SK-N-SH treated with all-trans-retinoic acid at 6 μM for 48 hours (cell line): ENCODE measurements around the gene DHRS12.

Experiments
- ATAC-seq: fragments of 200-7000 bp; cut with Tn5 transposase; 3 replicates; pipeline ENCODE4 v1.9.1; 2020; ENCODE audit warnings: mild to moderate bottlenecking, moderate library complexity
- ARNTL ChIP-seq: fragments of 450-650 bp; formaldehyde crosslinking; IDR thresholded peaks from 2 replicates; pipeline ENCODE4 v1.5.0; 2020; ENCODE audit warnings: low read depth, mild to moderate bottlenecking, moderate library complexity, borderline replicate concordance
- CREB5 ChIP-seq: fragments of 250-450 bp; sonication (Bioruptor Pico); IDR thresholded peaks from 2 replicates; pipeline ENCODE4 v1.5.1; 2020; ENCODE audit warnings: low read depth, mild to moderate bottlenecking, moderate library complexity
- CSDC2 ChIP-seq: fragments of 250-450 bp; sonication (Bioruptor Pico); IDR thresholded peaks from 2 replicates; pipeline ENCODE4 v1.5.0; 2020; ENCODE audit warnings: mild to moderate bottlenecking, moderate library complexity
- ESRRG ChIP-seq: fragments of 250-450 bp; sonication (Bioruptor Pico); IDR thresholded peaks from 2 replicates; pipeline ENCODE4 v1.6.1; 2021; ENCODE audit warnings: mild to moderate bottlenecking
- GLIS3 ChIP-seq: fragments of 250-450 bp; sonication (Bioruptor Pico); IDR thresholded peaks from 2 replicates; pipeline ENCODE4 v1.5.0; 2020; ENCODE audit warnings: mild to moderate bottlenecking, moderate library complexity
- ISL1 ChIP-seq: fragments of 250-450 bp; sonication (Bioruptor Pico); IDR thresholded peaks from 2 replicates; pipeline ENCODE4 v2.1.2; 2022; ENCODE audit warnings: mild to moderate bottlenecking, moderate library complexity
- OSR1 ChIP-seq: fragments of 250-450 bp; sonication (Bioruptor Pico); IDR thresholded peaks from 2 replicates; pipeline ENCODE4 v1.8.0; 2022; ENCODE audit warnings: moderate library complexity, mild to moderate bottlenecking, inconsistent platforms
- POU6F1 ChIP-seq: fragments of 250-450 bp; sonication (Bioruptor Pico); IDR thresholded peaks from 2 replicates; pipeline ENCODE4 v1.8.0; 2021; ENCODE audit warnings: low read depth, mild to moderate bottlenecking, moderate library complexity, borderline replicate concordance
- PPARA ChIP-seq: fragments of 250-450 bp; sonication (Bioruptor Pico); IDR thresholded peaks from 2 replicates; pipeline ENCODE4 v1.5.0; 2020; ENCODE audit warnings: mild to moderate bottlenecking, borderline replicate concordance
- RARB ChIP-seq: fragments of 250-450 bp; sonication (Bioruptor Pico); IDR thresholded peaks from 2 replicates; pipeline ENCODE4 v1.8.0; 2021; ENCODE audit warnings: mild to moderate bottlenecking, moderate library complexity
- SNAI2 ChIP-seq: fragments of 250-450 bp; sonication (Bioruptor Pico); IDR thresholded peaks from 2 replicates; pipeline ENCODE4 v1.5.0; 2020; ENCODE audit warnings: mild to moderate bottlenecking, moderate library complexity
- ZC3H10 ChIP-seq: fragments of 250-450 bp; sonication (Bioruptor Pico); IDR thresholded peaks from 2 replicates; pipeline ENCODE4 v1.5.1; 2021; ENCODE audit warnings: mild to moderate bottlenecking, moderate library complexity
- ZFP3 ChIP-seq: fragments of 250-450 bp; sonication (Bioruptor Pico); IDR thresholded peaks from 2 replicates; pipeline ENCODE4 v1.5.0; 2020; ENCODE audit warnings: mild to moderate bottlenecking, moderate library complexity
- ZFP30 ChIP-seq: fragments of 450-650 bp; formaldehyde crosslinking; IDR thresholded peaks from 2 replicates; pipeline ENCODE4 v1.5.0; 2022; ENCODE audit warnings: mild to moderate bottlenecking, moderate library complexity
- ZNF565 ChIP-seq: fragments of 450-650 bp; formaldehyde crosslinking; conservative IDR thresholded peaks from 2 replicates; pipeline ENCODE4 v1.5.0; 2020; ENCODE audit warnings: low read depth, mild to moderate bottlenecking, moderate library complexity
- ZNF70 ChIP-seq: fragments of 450-650 bp; formaldehyde crosslinking; IDR thresholded peaks from 2 replicates; pipeline ENCODE4 v1.5.0; 2020; ENCODE audit warnings: mild to moderate bottlenecking, moderate library complexity
- ZNF8 ChIP-seq: fragments of 450-650 bp; formaldehyde crosslinking; IDR thresholded peaks from 2 replicates; pipeline ENCODE4 v1.5.0; 2020; ENCODE audit warnings: mild to moderate bottlenecking, moderate library complexity
- TF ChIP-seq, protein P1 (sequence below): fragments of 250-450 bp; sonication (Bioruptor Pico); IDR thresholded peaks from 2 replicates; pipeline ENCODE4 v1.5.0; 2020; ENCODE audit warnings: mild to moderate bottlenecking, moderate library complexity
- TF ChIP-seq, protein P2 (sequence below): fragments of 250-450 bp; sonication (Bioruptor Pico); IDR thresholded peaks from 2 replicates; pipeline ENCODE4 v1.5.1; 2021; ENCODE audit warnings: mild to moderate bottlenecking, moderate library complexity

Gene DHRS12

GRCh38 chr13:51742031-51742430, 61.9 kb downstream of the DHRS12 start:
- TF ChIP-seq, protein P1, sequence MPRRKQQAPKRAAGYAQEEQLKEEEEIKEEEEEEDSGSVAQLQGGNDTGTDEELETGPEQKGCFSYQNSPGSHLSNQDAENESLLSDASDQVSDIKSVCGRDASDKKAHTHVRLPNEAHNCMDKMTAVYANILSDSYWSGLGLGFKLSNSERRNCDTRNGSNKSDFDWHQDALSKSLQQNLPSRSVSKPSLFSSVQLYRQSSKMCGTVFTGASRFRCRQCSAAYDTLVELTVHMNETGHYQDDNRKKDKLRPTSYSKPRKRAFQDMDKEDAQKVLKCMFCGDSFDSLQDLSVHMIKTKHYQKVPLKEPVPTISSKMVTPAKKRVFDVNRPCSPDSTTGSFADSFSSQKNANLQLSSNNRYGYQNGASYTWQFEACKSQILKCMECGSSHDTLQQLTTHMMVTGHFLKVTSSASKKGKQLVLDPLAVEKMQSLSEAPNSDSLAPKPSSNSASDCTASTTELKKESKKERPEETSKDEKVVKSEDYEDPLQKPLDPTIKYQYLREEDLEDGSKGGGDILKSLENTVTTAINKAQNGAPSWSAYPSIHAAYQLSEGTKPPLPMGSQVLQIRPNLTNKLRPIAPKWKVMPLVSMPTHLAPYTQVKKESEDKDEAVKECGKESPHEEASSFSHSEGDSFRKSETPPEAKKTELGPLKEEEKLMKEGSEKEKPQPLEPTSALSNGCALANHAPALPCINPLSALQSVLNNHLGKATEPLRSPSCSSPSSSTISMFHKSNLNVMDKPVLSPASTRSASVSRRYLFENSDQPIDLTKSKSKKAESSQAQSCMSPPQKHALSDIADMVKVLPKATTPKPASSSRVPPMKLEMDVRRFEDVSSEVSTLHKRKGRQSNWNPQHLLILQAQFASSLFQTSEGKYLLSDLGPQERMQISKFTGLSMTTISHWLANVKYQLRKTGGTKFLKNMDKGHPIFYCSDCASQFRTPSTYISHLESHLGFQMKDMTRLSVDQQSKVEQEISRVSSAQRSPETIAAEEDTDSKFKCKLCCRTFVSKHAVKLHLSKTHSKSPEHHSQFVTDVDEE (CRISPR knock-in tag): no peak
- no peak for TF ChIP-seq ARNTL (CRISPR knock-in tag)
- no peak for TF ChIP-seq ZFP3
- no peak for TF ChIP-seq CREB5
- TF ChIP-seq ZNF70 (CRISPR knock-in tag): no peak
- TF ChIP-seq OSR1: no peak
- no peak for TF ChIP-seq ISL1 (CRISPR knock-in tag)
- TF ChIP-seq ZNF8: no peak
- no peak for TF ChIP-seq ZC3H10 (CRISPR knock-in tag)
- no peak for TF ChIP-seq ZFP30 (CRISPR knock-in tag)
- TF ChIP-seq GLIS3 (CRISPR knock-in tag): no peak
- no peak for TF ChIP-seq PPARA
- TF ChIP-seq RARB: no peak
- no peak for TF ChIP-seq CSDC2 (CRISPR knock-in tag)
- TF ChIP-seq ESRRG (CRISPR knock-in tag): no peak
- ATAC-seq: no peak

DNA sequence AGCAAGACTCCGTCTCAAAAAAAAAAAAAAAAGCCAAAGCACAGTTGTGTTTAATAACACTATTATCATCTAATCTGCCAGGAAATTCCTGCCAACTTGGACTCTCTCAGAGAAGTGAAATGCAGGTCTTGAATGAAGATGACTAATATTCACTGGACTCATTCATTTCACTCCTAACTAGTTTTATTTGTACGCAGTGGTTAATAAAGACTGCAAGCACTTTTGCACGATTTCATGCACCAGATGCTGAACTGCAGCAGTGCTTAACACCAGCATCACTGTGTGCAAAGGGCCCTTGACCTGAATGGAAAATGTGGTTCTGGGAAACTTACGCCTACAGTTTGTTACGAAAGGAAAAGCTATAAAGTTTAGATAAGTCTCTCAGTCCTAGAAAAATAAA, 63.3 kb downstream of the DHRS12 start:
- TF ChIP-seq, protein P1 (CRISPR knock-in tag): no peak
- peak; percentile 20; the same call in 1 of the 2 replicates for TF ChIP-seq ISL1 (CRISPR knock-in tag)
- TF ChIP-seq PPARA: no peak
- ATAC-seq: peak; percentile 82

DNA sequence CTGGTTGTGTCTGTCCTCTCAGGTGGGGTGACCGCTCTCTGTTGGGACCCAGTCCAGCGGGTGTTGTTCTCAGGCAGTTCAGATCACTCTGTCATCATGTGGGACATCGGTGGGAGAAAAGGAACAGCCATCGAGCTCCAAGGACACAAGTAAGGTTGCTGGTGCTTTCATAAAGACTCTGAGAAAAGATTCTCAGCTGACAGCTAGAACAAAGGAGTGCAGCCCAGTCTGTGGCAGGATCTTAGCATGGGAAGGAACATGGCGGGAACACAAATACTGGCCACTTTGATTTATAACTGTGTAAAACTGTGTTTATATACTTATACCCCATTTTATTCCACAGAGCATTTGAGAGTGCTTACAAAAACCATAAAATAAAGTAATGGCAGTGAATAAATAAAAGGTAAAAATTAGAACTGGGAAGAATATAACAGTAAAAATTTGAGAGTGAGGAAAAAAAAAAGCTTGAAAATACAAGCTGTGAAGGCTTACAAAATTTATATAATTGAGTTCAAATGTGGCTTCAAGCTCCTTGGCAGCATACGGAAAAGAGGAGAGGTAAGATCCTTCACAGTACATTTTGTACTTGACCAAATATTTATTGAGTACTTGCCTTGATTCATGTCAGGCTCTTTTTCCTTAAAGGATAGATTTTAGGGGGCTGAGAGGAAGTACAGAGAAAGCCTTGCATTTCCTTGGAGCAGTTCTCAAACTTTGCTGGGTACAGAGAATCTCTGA, 64.8 kb downstream of the DHRS12 start:
- no peak for ATAC-seq
- no peak for TF ChIP-seq POU6F1 (CRISPR knock-in tag)
- no peak for TF ChIP-seq GLIS3 (CRISPR knock-in tag)
- TF ChIP-seq, protein P2, sequence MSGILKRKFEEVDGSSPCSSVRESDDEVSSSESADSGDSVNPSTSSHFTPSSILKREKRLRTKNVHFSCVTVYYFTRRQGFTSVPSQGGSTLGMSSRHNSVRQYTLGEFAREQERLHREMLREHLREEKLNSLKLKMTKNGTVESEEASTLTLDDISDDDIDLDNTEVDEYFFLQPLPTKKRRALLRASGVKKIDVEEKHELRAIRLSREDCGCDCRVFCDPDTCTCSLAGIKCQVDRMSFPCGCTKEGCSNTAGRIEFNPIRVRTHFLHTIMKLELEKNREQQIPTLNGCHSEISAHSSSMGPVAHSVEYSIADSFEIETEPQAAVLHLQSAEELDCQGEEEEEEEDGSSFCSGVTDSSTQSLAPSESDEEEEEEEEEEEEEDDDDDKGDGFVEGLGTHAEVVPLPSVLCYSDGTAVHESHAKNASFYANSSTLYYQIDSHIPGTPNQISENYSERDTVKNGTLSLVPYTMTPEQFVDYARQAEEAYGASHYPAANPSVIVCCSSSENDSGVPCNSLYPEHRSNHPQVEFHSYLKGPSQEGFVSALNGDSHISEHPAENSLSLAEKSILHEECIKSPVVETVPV (CRISPR knock-in tag): no peak
- TF ChIP-seq PPARA: no peak
- no peak for TF ChIP-seq ZNF70 (CRISPR knock-in tag)
- no peak for TF ChIP-seq ZNF565
- no peak for TF ChIP-seq SNAI2 (CRISPR knock-in tag)
- no peak for TF ChIP-seq ISL1 (CRISPR knock-in tag)
- no peak for TF ChIP-seq ZFP3
- no peak for TF ChIP-seq CREB5
- no peak for TF ChIP-seq RARB
